Kidney epithelial cell (primary cell): ENCODE results near the gene THADA. TPM values are rescaled to one million over a fixed set of nuclear protein-coding genes. Genes with fewer than 3 reads are reported as not detected.

Source experiments
- DNase-seq: peaks from one replicate; pipeline ENCODE4 v3.0.0-alpha.2; 2010; ENCODE audit warnings: low read depth
- H3K27me3 ChIP-seq: 2 replicates; pipeline ENCODE4 v1.6.0; 2011; ENCODE audit warnings: low read length; ENCODE audit not compliant: control insufficient read depth, insufficient read depth
- H3K36me3 ChIP-seq: 2 replicates; pipeline ENCODE4 v1.5.1; 2011; ENCODE audit warnings: low read length; ENCODE audit not compliant: control insufficient read depth, insufficient read depth
- H3K4me3 ChIP-seq: 2 replicates; pipeline ENCODE4 v1.5.1; 2011; ENCODE audit warnings: low read depth, mild to moderate bottlenecking, control low read depth, low read length
- total RNA-seq: library from RNA; depleted of rRNA; stranded (reverse); fragments of >200 nt; gene quantifications from 2 replicates; pipeline ENCODE4 v1.2.3, GENCODE V29; 2015
- TF ChIP-seq, protein P1 (sequence below): IDR thresholded peaks from 2 replicates; pipeline ENCODE4 v1.5.1; 2011; ENCODE audit warnings: mild to moderate bottlenecking, moderate library complexity, low read length, control low read depth, inconsistent platforms; ENCODE audit not compliant: insufficient read depth, poor library complexity, severe bottlenecking

THADA gene
- total RNA-seq, 1 donor from 2014 or later = 21.5 TPM

DNA sequence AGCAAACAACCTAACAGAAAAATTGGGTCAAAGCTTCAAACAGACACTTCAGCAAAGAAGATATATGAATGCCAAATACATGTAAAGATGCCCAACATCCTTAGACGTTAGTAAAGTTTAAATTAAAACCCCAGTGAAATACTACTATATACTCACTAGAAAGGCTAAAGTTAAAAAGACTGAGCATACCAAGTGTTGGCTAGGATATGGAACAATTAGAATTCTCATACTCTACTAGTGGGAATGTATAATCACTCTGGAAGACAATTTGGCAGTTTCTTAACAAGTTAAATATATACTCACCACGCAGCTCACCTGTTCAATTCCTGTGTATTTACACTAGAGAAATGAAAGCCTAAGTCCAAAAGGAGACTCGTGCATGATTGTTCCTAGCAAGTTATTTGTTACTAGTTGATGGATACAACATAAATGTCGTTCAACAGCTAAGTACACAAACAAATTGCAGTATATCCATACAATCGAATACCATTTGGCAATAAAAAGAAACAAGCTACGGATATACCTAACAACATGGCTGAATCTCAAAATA lies 185.7 kb downstream of the THADA start:
- H3K27me3 ChIP-seq = no peaks in the 10 kb centered on the region
- H3K4me3 ChIP-seq = no peak overlapping the region
- no peaks in the 10 kb centered on the region for H3K36me3 ChIP-seq
- DNase-seq = no peak
- TF ChIP-seq, protein P1, sequence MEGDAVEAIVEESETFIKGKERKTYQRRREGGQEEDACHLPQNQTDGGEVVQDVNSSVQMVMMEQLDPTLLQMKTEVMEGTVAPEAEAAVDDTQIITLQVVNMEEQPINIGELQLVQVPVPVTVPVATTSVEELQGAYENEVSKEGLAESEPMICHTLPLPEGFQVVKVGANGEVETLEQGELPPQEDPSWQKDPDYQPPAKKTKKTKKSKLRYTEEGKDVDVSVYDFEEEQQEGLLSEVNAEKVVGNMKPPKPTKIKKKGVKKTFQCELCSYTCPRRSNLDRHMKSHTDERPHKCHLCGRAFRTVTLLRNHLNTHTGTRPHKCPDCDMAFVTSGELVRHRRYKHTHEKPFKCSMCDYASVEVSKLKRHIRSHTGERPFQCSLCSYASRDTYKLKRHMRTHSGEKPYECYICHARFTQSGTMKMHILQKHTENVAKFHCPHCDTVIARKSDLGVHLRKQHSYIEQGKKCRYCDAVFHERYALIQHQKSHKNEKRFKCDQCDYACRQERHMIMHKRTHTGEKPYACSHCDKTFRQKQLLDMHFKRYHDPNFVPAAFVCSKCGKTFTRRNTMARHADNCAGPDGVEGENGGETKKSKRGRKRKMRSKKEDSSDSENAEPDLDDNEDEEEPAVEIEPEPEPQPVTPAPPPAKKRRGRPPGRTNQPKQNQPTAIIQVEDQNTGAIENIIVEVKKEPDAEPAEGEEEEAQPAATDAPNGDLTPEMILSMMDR = no peak

DNA sequence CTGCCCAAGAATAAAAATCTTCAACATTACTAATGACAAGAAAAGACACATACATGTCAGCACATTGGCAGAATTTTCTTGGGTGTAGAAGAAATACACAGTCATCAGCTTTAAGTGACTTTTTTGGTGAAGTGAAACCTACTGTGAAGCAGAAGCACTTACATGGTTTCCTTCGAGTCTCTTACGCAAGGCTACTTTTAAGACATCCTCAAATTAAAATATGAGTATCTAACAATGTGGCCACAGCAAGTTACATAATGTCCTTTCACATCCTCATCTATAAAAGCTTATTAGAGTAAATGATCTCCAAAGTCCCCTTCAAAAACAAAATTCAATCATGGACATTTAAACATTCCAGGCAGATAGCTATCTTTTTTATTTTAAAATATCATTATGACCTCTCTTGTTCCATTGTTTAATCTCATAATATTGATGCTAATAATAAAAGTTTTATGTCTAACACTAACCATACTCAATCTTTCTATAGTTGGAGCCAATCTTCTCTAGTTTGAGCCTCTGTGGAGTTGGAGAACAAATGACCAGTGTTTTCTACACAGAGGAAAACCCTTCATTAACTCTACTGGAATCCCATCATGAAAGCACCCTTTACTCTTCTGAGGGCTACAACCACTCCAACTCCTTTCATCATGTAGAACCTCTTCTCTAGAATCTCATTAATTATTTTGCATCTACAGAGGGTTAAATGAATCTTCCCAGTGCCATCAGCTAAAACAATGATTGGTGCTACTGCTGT lies 187.3 kb downstream of the THADA start:
- DNase-seq = no peak
- Histone ChIP-seq H3K27me3 (no peaks in the 10 kb centered on the region), H3K4me3 (no peak overlapping the region), H3K36me3 (no peaks in the 10 kb centered on the region)
- TF ChIP-seq, protein P1 = no peak

DNA sequence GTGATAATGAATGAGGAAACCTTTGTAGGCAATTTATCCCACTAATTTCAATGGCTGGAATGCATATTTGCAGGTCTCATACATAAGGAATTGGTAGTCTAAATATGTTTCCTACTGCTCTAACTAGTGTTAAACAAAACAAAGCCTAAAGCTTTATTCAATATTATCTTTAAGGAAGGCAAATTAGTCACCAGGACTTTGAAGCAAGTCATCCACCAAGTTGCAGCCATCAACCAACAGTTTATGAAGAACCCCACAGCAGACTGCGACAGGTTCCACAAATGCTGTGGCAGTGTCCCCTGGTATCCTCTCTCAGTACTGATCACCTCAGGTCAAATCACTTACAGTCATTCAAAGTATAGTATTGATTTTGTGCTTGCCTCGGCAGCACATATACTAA lies 187.9 kb downstream of the THADA start:
- no peak for DNase-seq
- Histone ChIP-seq H3K36me3 (no peaks in the 10 kb centered on the region), H3K27me3 (no peaks in the 10 kb centered on the region), H3K4me3 (no peak overlapping the region)
- TF ChIP-seq, protein P1 = no peak

GRCh38 chr2:43406651-43407279 lies 189.1 kb downstream of the THADA start:
- no peaks in the 10 kb centered on the region for H3K27me3 ChIP-seq
- no peak for DNase-seq

GRCh38 chr2:43405829-43406228 lies 190.0 kb downstream of the THADA start:
- TF ChIP-seq, protein P1 = no peak
- no peaks in the 10 kb centered on the region for H3K36me3 ChIP-seq
- H3K4me3 ChIP-seq = no peak overlapping the region
- H3K27me3 ChIP-seq = no peaks in the 10 kb centered on the region
- DNase-seq = no peak

More at GRCh38 chr2:43406651-43407279, 189.1 kb downstream of the THADA start:
- Histone ChIP-seq H3K36me3 (no peaks in the 10 kb centered on the region), H3K4me3 (no peak overlapping the region)
- TF ChIP-seq, protein P1 = no peak
